HG02642 (cell line): ENCODE data around the gene CLIP2.
"Not testable (repeated sequence)": the region's sequence is repeated elsewhere in the genome, so short reads cannot be mapped to it uniquely, and the experiment has no call there.

Source experiments
- ATAC-seq: cut with Tn5 transposase; IDR thresholded peaks from one replicate; pipeline ENCODE4 v1.9.1; 2021; ENCODE audit warnings: mild to moderate bottlenecking; ENCODE audit not compliant: unreplicated experiment, poor library complexity

The CLIP2 gene

DNA sequence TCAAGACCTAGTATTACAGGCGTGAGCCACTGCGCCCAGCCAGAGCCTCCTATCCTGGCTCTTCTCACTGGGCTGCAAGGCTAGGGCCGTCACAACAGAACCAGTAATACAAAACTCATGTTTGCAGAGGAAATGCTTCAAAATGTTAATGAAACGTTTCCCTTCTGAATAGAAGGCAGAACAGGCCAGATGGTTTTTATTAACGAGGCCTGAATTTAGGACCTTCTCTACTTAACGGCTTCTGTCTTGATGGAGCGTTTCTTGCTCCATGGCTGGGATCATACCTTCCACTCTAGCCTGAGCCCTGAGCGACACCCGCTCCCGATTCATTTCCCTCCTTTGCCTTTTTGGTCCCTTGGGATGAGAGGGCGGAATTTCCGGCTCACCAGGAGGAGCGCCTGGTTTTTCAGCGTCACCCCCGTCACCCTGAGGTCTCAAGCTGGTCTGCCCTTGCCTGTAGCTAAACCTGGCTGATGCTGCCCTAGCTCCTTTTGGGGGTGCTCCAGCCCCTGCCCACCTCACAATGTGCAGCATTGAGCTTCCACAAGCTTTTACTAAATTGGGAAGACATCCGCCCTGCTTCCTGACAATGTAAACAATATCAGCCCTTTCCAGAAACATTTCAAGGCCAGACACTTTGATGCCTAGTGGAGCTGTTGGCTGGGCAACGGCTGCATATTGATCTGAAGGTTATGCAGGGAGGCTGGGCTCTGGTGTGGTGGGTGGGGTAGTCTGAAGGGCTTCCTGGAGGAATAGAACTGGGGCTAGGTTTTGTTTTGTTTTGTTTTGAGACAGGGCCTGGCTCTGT lies 5.2 kb downstream of the CLIP2 start:
- no peak for ATAC-seq

DNA sequence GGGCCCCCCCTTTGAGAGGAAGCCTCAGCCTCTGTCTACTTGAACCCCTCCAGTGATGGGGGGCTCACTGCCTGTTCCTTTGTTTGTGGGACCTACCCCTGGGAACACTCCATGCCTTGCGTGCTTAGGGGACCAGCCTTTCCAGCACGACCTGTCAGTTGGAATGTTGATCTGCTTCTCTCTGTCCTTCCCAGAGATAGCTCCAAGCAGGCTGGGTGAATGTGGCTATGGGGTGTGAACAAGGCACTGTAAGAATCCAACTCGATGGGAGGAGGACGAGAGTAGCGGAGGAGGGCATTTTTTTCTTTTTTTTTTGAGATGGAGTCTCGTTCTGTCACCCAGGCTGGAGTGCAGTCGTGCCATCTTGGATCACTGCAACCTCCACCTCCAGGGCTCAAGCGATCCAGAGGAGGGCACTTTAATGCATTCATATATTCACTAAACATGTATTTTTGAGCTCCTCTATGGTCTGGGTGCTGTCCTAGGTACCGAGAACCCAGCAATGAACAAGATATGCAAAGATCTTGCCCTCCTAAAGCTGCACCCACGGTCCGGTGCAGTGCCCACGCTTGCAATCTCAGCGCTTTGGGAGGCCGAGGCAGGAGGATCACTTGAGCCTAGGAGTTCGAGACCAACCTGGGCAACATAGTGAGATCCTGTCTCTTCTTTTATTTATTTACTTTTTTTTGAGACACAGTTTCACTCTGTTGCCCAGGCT lies 8.5 kb downstream of the CLIP2 start:
- ATAC-seq, result no peak

DNA sequence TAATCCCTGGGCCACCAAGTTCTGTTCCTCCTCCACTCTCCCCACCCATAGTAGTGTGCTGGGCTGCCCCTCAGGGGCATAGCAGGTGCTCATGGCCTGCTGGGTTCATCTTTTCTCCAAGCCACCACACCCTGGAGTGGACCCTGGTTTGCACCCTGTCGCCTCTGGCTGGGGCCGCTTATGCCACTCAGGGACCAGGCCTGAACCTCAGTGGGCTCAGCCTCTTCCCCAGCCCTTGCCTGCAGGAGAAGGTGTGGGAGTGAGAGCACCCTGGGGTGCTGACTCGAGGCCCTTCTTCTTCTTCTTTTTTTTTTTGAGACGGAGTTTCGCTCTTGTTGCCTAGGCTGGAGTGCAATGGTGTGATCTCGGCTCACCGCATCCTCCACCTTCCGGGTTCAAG lies 10.2 kb downstream of the CLIP2 start:
- ATAC-seq, result no peak

DNA sequence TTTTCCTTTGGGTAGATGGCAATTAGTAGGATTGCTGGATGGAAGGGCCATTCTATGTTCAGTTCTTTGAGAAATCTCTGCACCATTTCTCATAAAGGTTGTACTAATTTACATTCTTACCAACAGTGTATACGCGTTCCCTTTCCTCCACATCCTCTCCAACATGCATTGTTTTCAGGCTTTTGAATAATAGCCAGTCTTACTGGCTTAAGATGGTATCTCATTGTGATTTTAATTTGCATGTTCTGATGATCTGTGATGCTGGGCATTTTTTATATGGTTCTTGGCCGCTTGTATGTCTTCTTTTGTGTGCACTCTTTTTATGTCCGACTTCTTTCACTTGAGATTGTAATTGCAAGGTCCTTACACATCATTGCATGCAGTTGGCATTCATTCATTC lies 11.7 kb downstream of the CLIP2 start:
- ATAC-seq, result no peak

GRCh38 chr7:74302745-74303221 lies 13.6 kb downstream of the CLIP2 start:
- ATAC-seq, result no peak

DNA sequence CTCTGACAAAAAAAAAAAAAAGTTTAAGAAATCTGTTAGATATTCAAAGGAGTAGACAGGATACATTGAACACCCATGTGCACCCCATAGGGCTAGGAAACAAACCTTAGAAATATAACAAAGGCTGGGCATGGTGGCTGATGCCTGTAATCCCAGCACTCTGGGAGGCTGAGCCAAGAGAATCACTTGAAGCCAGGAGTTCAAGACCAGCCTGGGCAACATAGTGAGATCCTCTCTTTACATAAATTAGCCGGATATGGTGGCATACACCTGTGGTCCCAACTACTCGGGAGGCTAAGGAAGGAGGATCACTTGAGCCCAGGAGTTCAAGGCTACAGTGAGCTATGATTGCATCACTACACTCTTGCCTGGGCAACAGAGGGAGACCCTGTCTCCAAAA lies 15.3 kb downstream of the CLIP2 start:
- ATAC-seq, result no peak

GRCh38 chr7:74306004-74306729 lies 17.0 kb downstream of the CLIP2 start:
- ATAC-seq, result no peak

DNA sequence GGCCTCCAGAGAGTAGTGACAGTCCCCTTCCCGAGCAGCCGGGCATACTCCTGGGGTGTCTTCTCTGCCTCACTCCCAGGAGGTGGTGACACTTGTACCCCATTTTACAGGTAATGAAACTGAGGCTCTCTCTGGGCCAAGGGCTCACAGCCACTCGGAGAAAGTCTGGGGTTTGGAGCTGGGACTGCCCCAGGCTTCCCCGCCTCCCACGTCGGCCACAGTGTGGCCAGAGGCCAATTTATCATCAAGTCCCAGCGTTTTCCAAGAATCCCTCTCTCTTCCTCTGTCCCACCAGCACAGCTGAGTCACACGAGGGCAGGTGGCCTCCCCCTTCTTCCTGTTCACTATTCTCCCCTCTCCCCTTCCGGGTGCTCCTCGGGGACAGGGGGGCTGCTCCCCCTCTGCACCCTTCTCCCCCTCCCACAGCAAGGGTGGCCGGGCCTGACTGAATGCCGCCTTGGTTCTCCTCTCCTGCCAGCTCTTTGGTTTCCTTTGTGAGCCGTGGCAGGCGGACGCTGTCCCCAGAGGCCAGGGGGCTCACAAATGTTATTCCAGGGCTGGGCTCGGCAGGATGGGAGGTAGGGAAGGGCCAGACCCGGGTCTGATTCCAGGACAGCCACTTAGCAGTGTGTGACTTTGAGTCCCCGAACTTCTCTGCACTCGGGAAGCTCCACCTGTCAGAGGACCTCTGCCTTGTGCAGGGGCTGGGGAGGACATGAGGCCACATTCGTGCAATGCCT lies 17.7 kb downstream of the CLIP2 start:
- ATAC-seq, result no peak

DNA sequence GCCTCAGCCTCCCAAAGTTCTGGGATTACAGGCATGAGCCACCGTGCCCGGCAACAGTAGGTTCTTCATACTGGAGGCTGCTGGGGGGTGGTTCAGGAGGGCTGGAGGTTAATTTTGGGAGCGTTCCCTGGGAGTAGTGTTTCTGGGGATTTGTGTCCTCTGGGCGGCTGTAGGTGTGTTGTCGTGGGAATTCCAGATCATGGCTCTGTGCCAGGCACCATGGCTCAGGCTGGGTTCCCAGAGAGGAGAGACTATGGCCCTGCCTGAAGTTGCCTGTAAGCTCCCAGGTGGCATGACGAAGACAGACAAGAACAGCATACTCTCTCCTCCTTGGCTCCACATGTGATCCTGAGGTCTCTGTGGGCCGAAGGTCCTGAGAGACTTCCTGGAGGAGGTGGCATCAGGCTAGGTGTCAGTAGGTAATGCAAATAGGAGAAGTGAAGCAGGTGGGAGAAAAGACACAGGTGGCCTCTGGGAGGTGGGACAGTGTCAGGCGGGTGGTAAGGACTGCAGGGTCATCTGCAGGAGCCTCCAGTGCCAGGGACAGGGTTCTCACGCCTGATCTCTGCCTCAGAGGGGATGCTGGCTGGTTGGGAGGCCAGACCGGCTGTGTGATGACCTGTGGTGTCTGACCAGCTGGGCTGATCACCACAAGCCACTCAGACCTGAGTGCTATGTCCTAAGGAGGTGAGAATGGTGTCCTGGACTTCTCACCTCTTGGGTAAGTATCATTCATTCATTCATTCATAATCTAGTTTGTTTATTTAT lies 18.7 kb downstream of the CLIP2 start:
- no peak for ATAC-seq

- ATAC-seq, result no peak
These were observed 20.0 kb downstream of the CLIP2 start for GRCh38 chr7:74309181-74309580.

GRCh38 chr7:74311305-74311744 lies 22.1 kb downstream of the CLIP2 start:
- no peak for ATAC-seq

DNA sequence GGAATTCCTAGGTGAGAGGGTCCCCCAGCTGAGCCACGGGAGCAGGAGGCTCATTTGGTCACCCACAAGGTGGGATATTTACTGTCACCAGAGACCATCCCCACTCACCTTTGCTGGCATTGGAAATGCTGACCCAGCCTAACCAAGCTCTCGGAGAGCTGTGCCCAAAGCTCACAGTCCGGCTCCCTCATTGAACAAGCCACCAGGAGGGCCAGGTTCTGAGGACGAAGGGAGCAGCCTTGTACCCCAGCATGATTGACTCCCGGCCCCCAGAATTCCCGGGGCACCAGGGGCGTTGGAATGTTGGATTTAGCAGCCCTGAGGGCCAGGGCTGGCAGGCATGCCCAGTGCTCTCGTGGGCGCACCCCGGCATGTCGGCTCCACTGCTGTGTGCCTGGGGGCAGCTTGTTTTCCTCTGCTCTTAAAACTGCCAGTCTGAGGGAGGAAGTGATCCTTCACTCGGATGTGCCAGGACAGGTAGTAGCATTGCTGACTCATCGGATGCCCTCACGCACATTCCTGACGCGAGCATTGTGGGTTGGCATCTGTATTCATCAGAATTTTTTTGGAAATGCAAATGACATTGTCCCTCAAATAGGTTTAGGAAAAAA lies 23.3 kb downstream of the CLIP2 start:
- ATAC-seq, result no peak

GRCh38 chr7:74315891-74316290 lies 26.7 kb downstream of the CLIP2 start:
- ATAC-seq, result not testable (repeated sequence)

- no peak for ATAC-seq
These were observed 28.1 kb downstream of the CLIP2 start for GRCh38 chr7:74317146-74317782.

DNA sequence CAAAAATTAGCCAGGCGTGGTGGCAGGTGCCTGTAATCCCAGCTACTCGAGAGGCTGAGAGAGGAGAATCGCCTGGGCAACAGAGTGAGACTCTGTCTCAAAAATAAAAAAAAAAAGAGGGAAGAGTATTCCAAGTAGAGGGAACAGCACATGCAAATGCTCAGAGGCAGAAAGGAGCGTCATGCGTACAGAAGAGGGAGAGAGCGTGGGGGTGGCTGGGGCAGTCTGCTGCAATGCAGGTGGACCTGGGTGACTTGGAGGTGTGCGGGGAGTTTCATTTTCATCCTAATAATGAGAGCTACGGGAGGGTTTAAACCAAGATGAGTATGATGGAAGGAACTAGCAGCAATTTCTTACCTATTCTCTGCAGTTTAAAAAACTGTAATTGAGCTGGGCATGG lies 28.8 kb downstream of the CLIP2 start:
- ATAC-seq, result no peak

GRCh38 chr7:74320645-74321221 lies 31.5 kb downstream of the CLIP2 start:
- ATAC-seq, result no peak

GRCh38 chr7:74322892-74323291 lies 33.7 kb downstream of the CLIP2 start:
- not testable (repeated sequence) for ATAC-seq

GRCh38 chr7:74324531-74325209 lies 35.5 kb downstream of the CLIP2 start:
- ATAC-seq, result no peak
